GM18861 (cell line): ENCODE measurements around the gene OTOG.

Experiments used
- ATAC-seq: cut with Tn5 transposase; IDR thresholded peaks from one replicate; pipeline ENCODE4 v1.9.1; 2021; ENCODE audit not compliant: unreplicated experiment

OTOG gene

GRCh38 chr11:17602105-17603001, 55.3 kb downstream of the OTOG start:
- ATAC-seq = no peak

GRCh38 chr11:17603056-17603825, 56.2 kb downstream of the OTOG start:
- ATAC-seq = no peak

- ATAC-seq = no peak
Observed at GRCh38 chr11:17604201-17604914, 57.3 kb downstream of the OTOG start.

GRCh38 chr11:17604915-17605233, 57.8 kb downstream of the OTOG start:
- ATAC-seq = no peak

- ATAC-seq = no peak
Observed at GRCh38 chr11:17605651-17606122, 58.6 kb downstream of the OTOG start.

- no peak for ATAC-seq
Observed at GRCh38 chr11:17606233-17607082, 59.4 kb downstream of the OTOG start.

GRCh38 chr11:17607083-17607429, 60.0 kb downstream of the OTOG start:
- ATAC-seq = no peak

GRCh38 chr11:17607591-17608570, 60.8 kb downstream of the OTOG start:
- ATAC-seq = no peak

GRCh38 chr11:17608821-17609220, 61.8 kb downstream of the OTOG start:
- ATAC-seq = no peak

GRCh38 chr11:17609291-17610084, 62.4 kb downstream of the OTOG start:
- no peak for ATAC-seq

- no peak for ATAC-seq
Observed at GRCh38 chr11:17610085-17610894, 63.2 kb downstream of the OTOG start.

GRCh38 chr11:17611049-17611448, 64.0 kb downstream of the OTOG start:
- ATAC-seq = no peak

GRCh38 chr11:17611503-17612220, 64.6 kb downstream of the OTOG start:
- no peak for ATAC-seq

- ATAC-seq = no peak
Observed at GRCh38 chr11:17612221-17613188, 65.4 kb downstream of the OTOG start.

- ATAC-seq = no peak
Observed at GRCh38 chr11:17613428-17613962, 66.4 kb downstream of the OTOG start.

GRCh38 chr11:17613983-17614382, 66.9 kb downstream of the OTOG start:
- ATAC-seq = no peak
